HG03196 (cell line): ENCODE measurements around the gene CYP2E1.
"Not testable (repeated sequence)": the region's sequence is repeated elsewhere in the genome, so short reads cannot be mapped to it uniquely, and the experiment has no call there.

Experiments
- ATAC-seq: cut with Tn5 transposase; IDR thresholded peaks from one replicate; pipeline ENCODE4 v1.9.1; 2021; ENCODE audit not compliant: unreplicated experiment

CYP2E1 gene

DNA sequence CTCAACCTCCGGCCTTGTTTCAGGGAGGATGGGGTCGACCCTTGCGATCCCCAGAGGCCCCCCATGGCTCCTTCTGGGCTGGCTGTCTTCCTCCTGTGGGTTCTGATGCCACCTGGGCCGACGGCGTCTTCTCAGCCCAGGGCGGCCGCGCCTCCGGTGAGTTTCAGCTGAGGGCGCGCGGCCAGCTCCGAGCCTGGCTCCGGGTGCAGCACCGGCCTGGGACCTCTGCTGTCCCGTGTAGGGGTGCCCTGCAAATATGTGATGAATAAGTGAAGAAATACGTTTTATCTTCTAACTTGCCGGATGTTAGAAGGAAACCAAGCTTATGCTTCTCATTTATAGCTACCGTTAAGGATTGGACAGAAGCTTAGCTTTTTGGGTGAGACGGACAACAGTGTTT, 42.6 kb downstream of the CYP2E1 start:
- ATAC-seq: not testable (repeated sequence)

DNA sequence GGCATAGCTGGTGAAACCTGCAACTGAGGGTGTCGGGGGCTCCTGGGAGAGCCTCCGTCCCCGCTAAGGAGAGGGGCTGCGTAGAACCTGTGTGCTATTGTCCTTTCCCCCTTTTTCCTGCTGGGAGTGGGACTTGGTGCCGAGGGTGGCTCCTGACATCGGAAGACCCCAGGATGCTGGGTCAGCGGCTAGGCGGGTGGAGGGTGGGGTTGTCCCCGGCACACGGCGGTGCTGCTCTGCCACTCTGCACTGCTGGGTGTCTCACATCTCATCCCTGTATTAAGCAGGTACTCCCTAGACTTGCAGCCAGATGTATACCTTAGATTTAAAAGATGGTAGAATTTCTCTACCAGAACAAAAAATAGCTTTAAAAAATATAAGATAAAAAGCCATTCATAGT, 44.9 kb downstream of the CYP2E1 start:
- not testable (repeated sequence) for ATAC-seq

DNA sequence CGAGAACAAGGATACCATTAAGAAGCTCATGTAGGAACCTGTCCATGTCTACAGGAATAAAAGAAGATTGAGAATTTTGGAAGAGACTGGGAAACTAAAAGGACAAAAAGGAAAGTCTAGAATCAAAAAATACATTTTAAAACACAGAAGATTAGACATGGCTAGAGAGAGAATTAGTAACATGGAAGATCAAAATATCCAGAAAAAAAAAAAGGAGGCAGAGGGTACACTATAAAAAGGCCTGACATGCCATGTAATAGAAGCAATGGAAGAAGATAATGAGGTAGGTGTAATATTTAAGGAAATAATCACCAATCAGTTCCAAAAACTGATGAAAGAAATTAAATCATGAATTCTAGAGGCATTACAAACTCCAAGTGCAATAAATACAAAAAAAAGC, 46.3 kb downstream of the CYP2E1 start:
- ATAC-seq: not testable (repeated sequence)

DNA sequence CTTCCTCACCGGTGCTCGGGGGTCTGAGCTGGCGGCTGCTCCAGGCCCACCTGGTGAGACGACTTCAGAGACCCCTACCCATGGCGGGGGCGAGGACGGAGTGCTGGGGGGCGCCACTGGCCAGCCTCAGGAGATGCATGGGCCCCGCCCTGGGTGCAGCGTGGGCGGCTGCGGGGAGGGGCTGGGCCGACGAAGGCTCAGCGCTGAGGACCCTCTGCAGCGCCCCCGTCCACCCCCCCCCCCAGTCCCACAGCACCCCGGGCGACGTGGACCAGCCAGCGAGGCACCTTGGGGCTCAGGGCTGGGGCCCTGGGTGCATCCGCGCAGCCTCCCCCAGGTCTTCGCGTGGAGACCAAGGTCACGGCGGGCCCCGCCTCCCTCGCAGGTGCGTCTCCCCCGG, 49.9 kb downstream of the CYP2E1 start:
- not testable (repeated sequence) for ATAC-seq
